ENCODE measurements around the gene MYO3B. TPM values are rescaled to one million over a fixed set of nuclear protein-coding genes. Genes with fewer than 3 reads are reported as not detected.

Gene MYO3B
- total and polyA plus RNA-seq, 2 experiments from 2014 or later: 0.11 TPM; not detected in 1

DNA sequence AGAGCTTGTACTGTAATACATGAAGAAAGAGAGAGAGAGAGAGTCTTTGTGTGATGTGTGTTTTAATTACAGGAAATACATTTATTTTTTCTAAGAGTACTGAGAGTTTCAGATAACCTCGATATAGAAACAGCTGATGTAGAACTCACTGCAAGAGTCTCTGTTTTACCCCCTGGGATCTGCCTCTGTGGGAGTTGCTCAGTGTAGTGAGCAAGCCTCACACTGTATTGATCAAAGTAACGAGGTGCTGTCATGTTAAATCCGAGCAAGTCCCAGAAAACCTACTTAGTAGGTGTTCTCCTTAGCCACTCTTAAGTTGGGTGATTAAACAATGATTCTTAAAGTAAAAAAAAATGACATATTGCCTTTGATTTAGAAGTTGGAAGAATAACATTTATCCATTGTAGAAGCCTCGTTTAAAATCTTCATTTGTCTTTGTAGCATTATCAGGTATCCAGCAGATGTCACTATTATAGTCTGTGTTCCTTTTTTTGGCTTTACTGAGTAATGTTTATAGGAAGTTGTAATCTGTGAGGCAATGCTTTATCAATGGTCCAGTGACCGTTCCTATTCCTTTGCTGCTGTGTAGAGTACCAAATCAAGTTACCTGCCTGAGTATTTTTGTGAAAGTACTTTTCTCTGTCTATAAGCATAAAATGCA is 219.0 kb downstream of the MYO3B start:
- Histone ChIP-seq H3K27me3 (replicated peaks; ENCODE audit: insufficient read depth) (peaks cover 19% of the 10 kb centered on the region; the same call in 1 of the 2 replicates), H2AFZ (no peak overlapping the region), H3K9me3 (ENCODE audit: low read depth) (no peaks in the 10 kb centered on the region), H3K9ac (no peak overlapping the region), H3K4me1 (ENCODE audit: insufficient read depth) (no peaks in the 10 kb centered on the region), H3F3A (ENCODE audit: insufficient read depth) (no peaks in the 10 kb centered on the region), H3K36me3 (ENCODE audit: low read depth) (no peaks in the 10 kb centered on the region), H3K79me2 (ENCODE audit: insufficient read depth) (no peaks in the 10 kb centered on the region), H3K27ac (no peak overlapping the region), H3K4me2 (ENCODE audit: unreplicated experiment) (no peak overlapping the region), H4K20me1 (ENCODE audit: insufficient read depth) (no peaks in the 10 kb centered on the region), H3K9me2 (ENCODE audit: insufficient read depth) (no peaks in the 10 kb centered on the region), H3K4me3 (no peak overlapping the region)
- in situ Hi-C loops (cut with MboI): no loop called here
- WGBS, 2 experiments (ENCODE audit: low coverage in 1 of 2, low lambda C conversion rate in 2 of 2, missing lambda C conversion rate in 2 of 2): 26 to 33% methylated on average over 5 of the region's 5 CpGs
- TF ChIP-seq EZH2phosphoT487 (IDR thresholded peaks at IDR 0.05; ENCODE audit: insufficient read depth, low read depth) (no peak), EZH2 (IDR thresholded peaks at IDR 0.05; ENCODE audit: insufficient read depth, poor library complexity, severe bottlenecking) (no peak)
- DNase-seq: peak; percentile 37

DNA sequence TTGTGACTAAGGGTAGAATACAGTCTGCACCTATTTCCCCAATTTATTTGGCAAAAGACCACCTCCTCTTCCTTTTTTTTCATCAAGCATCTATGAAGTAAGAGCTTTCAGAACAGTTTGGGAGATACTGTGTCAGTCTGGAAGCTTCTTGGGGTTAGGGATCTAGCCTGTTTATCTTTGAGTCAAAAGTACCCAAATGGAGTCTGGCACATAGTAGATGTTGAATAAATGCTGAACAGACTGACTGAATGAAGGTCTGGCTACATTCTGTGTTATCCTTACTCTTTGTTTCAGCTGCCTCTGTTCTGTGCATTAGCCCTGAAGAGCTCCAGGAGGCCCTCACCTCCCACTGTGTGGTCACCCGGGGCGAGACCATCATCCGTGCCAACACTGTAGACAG is 223.2 kb downstream of the MYO3B start:
- Histone ChIP-seq H3K4me3 (no peak overlapping the region), H3K79me2 (ENCODE audit: insufficient read depth) (no peaks in the 10 kb centered on the region), H3K4me2 (ENCODE audit: unreplicated experiment) (no peak overlapping the region), H3K27me3 (replicated peaks; ENCODE audit: insufficient read depth) (peaks cover 7% of the 10 kb centered on the region; the same call in 1 of the 2 replicates), H3F3A (ENCODE audit: insufficient read depth) (no peaks in the 10 kb centered on the region), H3K27ac (no peak overlapping the region), H4K20me1 (ENCODE audit: insufficient read depth) (no peaks in the 10 kb centered on the region), H3K9me3 (ENCODE audit: low read depth) (no peaks in the 10 kb centered on the region), H3K9ac (no peak overlapping the region), H3K4me1 (ENCODE audit: insufficient read depth) (no peaks in the 10 kb centered on the region), H2AFZ (no peak overlapping the region), H3K9me2 (ENCODE audit: insufficient read depth) (no peaks in the 10 kb centered on the region), H3K36me3 (ENCODE audit: low read depth) (no peaks in the 10 kb centered on the region)
- WGBS, 2 experiments (ENCODE audit: low coverage in 1 of 2, low lambda C conversion rate in 2 of 2, missing lambda C conversion rate in 2 of 2): 91 to 93% methylated on average over 3 of the region's 3 CpGs
- TF ChIP-seq EZH2 (IDR thresholded peaks at IDR 0.05; ENCODE audit: insufficient read depth, poor library complexity, severe bottlenecking): no peak
- TF ChIP-seq EZH2phosphoT487 (IDR thresholded peaks at IDR 0.05; ENCODE audit: insufficient read depth, low read depth): no peak
- in situ Hi-C loops (cut with MboI): loop anchor here (25.0 kb wide), 1 partner anchor 411 kb away; the partner anchor contains the start of gene GAD1
- DNase-seq: no peak

DNA sequence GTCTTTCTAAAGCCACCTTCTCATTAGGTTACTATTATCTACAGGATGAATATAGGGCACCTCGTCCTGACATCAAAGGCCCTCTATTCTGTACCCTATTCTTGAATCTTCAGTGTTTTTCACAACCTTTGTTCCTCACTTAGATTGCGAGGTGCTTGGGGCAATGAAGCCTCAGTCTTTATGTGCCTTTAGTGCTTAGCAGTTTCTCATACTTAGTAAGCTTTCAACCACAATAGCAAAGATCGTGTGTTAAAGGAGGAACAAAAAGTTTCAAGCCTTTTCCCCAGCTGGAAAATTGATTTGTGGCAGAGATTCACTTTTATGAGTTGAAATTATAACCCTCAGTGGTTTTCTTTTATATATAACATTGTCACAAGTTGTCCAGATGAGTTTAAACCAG is 226.9 kb downstream of the MYO3B start:
- Histone ChIP-seq H3F3A (ENCODE audit: insufficient read depth) (no peaks in the 10 kb centered on the region), H3K4me1 (ENCODE audit: insufficient read depth) (no peaks in the 10 kb centered on the region), H3K79me2 (ENCODE audit: insufficient read depth) (no peaks in the 10 kb centered on the region), H3K27me3 (replicated peaks; ENCODE audit: insufficient read depth) (peaks cover 18% of the 10 kb centered on the region), H2AFZ (no peak overlapping the region), H3K36me3 (ENCODE audit: low read depth) (no peaks in the 10 kb centered on the region), H3K4me2 (ENCODE audit: unreplicated experiment) (no peak overlapping the region), H3K9me2 (ENCODE audit: insufficient read depth) (no peaks in the 10 kb centered on the region), H3K27ac (no peak overlapping the region), H3K9ac (no peak overlapping the region), H3K9me3 (ENCODE audit: low read depth) (no peaks in the 10 kb centered on the region), H4K20me1 (ENCODE audit: insufficient read depth) (no peaks in the 10 kb centered on the region), H3K4me3 (no peak overlapping the region)
- TF ChIP-seq EZH2 (IDR thresholded peaks at IDR 0.05; ENCODE audit: insufficient read depth, poor library complexity, severe bottlenecking) (no peak), EZH2phosphoT487 (IDR thresholded peaks at IDR 0.05; ENCODE audit: insufficient read depth, low read depth) (no peak)
- in situ Hi-C loops (cut with MboI): loop anchor here (25.0 kb wide), 1 partner anchor 407 kb away; the partner anchor contains the start of gene GAD1
- DNase-seq: no peak
- WGBS, 2 experiments (ENCODE audit: low coverage in 1 of 2, low lambda C conversion rate in 2 of 2, missing lambda C conversion rate in 2 of 2): 41 to 42% methylated on average over 3 of the region's 3 CpGs

DNA sequence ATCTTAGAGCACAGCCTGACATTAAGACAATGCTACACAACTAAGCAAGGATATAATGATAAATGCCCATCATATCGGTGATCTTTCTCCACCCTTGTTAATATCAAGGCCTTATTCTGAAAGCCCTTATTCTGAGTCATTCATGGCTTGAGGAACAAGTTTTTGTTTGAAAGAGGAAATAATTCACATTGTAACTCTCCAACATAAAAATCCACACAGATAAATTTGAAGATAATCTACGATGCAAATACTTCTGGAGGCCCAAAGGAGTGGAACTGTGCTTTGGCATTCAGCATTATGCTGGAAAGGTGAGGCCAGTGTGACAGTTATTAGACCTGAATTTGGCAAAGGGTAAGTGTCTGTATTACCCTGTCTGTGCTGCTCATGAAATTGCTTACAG is 227.4 kb downstream of the MYO3B start:
- in situ Hi-C loops (cut with MboI): loop anchor here (25.0 kb wide), 1 partner anchor 407 kb away; the partner anchor contains the start of gene GAD1
- Histone ChIP-seq H3K9me3 (ENCODE audit: low read depth) (no peaks in the 10 kb centered on the region), H3K36me3 (ENCODE audit: low read depth) (no peaks in the 10 kb centered on the region), H4K20me1 (ENCODE audit: insufficient read depth) (no peaks in the 10 kb centered on the region), H2AFZ (no peak overlapping the region), H3K4me1 (ENCODE audit: insufficient read depth) (no peaks in the 10 kb centered on the region), H3K27me3 (replicated peaks; ENCODE audit: insufficient read depth) (peaks cover 18% of the 10 kb centered on the region), H3K9me2 (ENCODE audit: insufficient read depth) (no peaks in the 10 kb centered on the region), H3K9ac (no peak overlapping the region), H3F3A (ENCODE audit: insufficient read depth) (no peaks in the 10 kb centered on the region), H3K27ac (no peak overlapping the region), H3K4me3 (no peak overlapping the region), H3K79me2 (ENCODE audit: insufficient read depth) (no peaks in the 10 kb centered on the region), H3K4me2 (ENCODE audit: unreplicated experiment) (no peak overlapping the region)
- no peak for TF ChIP-seq EZH2phosphoT487 (IDR thresholded peaks at IDR 0.05; ENCODE audit: insufficient read depth, low read depth)
- no peak for TF ChIP-seq EZH2 (IDR thresholded peaks at IDR 0.05; ENCODE audit: insufficient read depth, poor library complexity, severe bottlenecking)
- no peak for DNase-seq
- WGBS, 2 experiments (ENCODE audit: low coverage in 1 of 2, low lambda C conversion rate in 2 of 2, missing lambda C conversion rate in 2 of 2): 66 to 71% methylated on average over 2 of the region's 2 CpGs

Measured in GM23248 (cell line).